ENCODE measurements around the gene GNAQ. TPM values are rescaled to one million over a fixed set of nuclear protein-coding genes. Genes with fewer than 3 reads are reported as not detected.

The GNAQ gene
- total RNA-seq, 1 donor from 2014 or later, result 16.2 TPM

GRCh38 chr9:78005231-78006002 is 26.2 kb downstream of the GNAQ start:
- H3K4me3 ChIP-seq (ENCODE audit: low read length in 3 of 3), result no peak overlapping the region
- H3K4me1 ChIP-seq (ENCODE audit: control insufficient read depth in 3 of 3, insufficient read depth in 3 of 3, low read length in 3 of 3), result peaks cover 0 to 17% (median 9%) of the 10 kb centered on the region in 3 donors
- no peaks in the 10 kb centered on the region for H3K36me3 ChIP-seq (ENCODE audit: control insufficient read depth in 3 of 3, insufficient read depth in 3 of 3, low read length in 3 of 3)

GRCh38 chr9:78004478-78005229 is 27.0 kb downstream of the GNAQ start:
- no peaks in the 10 kb centered on the region for H3K9me3 ChIP-seq (ENCODE audit: control insufficient read depth in 3 of 3, low read length in 3 of 3)
- H3K9ac ChIP-seq (ENCODE audit: low read depth in 1 of 3, low read length in 3 of 3), result no peak overlapping the region
- H3K4me1 ChIP-seq (ENCODE audit: control insufficient read depth in 3 of 3, insufficient read depth in 3 of 3, low read length in 3 of 3), result peaks cover 0 to 14% (median 9%) of the 10 kb centered on the region in 3 donors
- no peak overlapping the region for H3K4me3 ChIP-seq (ENCODE audit: low read length in 3 of 3)
- no peaks in the 10 kb centered on the region for H3K27me3 ChIP-seq (ENCODE audit: control insufficient read depth in 3 of 3, insufficient read depth in 3 of 3, low read length in 3 of 3)
- no peak overlapping the region for H3K27ac ChIP-seq (ENCODE audit: low read depth, low read length)
- H3K36me3 ChIP-seq (ENCODE audit: control insufficient read depth in 3 of 3, insufficient read depth in 3 of 3, low read length in 3 of 3), result no peaks in the 10 kb centered on the region

More at GRCh38 chr9:78005231-78006002, 26.2 kb downstream of the GNAQ start:
- no peak overlapping the region for H3K27ac ChIP-seq (ENCODE audit: low read depth, low read length)
- no peaks in the 10 kb centered on the region for H3K27me3 ChIP-seq (ENCODE audit: control insufficient read depth in 3 of 3, insufficient read depth in 3 of 3, low read length in 3 of 3)
- no peaks in the 10 kb centered on the region for H3K9me3 ChIP-seq (ENCODE audit: control insufficient read depth in 3 of 3, low read length in 3 of 3)
- no peak overlapping the region for H3K9ac ChIP-seq (ENCODE audit: low read depth in 1 of 3, low read length in 3 of 3)

GRCh38 chr9:78003730-78004129 is 27.9 kb downstream of the GNAQ start:
- Histone ChIP-seq H3K4me3 (ENCODE audit: low read length in 3 of 3) (no peak overlapping the region), H3K27me3 (ENCODE audit: control insufficient read depth in 3 of 3, insufficient read depth in 3 of 3, low read length in 3 of 3) (no peaks in the 10 kb centered on the region), H3K4me1 (ENCODE audit: control insufficient read depth in 3 of 3, insufficient read depth in 3 of 3, low read length in 3 of 3) (peaks cover 0 to 12% (median 6%) of the 10 kb centered on the region in 3 donors), H3K36me3 (ENCODE audit: control insufficient read depth in 3 of 3, insufficient read depth in 3 of 3, low read length in 3 of 3) (no peaks in the 10 kb centered on the region), H3K9ac (ENCODE audit: low read depth in 1 of 3, low read length in 3 of 3) (no peak overlapping the region), H3K27ac (ENCODE audit: low read depth, low read length) (no peak overlapping the region), H3K9me3 (ENCODE audit: control insufficient read depth in 3 of 3, low read length in 3 of 3) (no peaks in the 10 kb centered on the region)

GRCh38 chr9:78001946-78002731 is 29.5 kb downstream of the GNAQ start:
- no peaks in the 10 kb centered on the region for H3K36me3 ChIP-seq (ENCODE audit: control insufficient read depth in 3 of 3, insufficient read depth in 3 of 3, low read length in 3 of 3)
- H3K9me3 ChIP-seq (ENCODE audit: control insufficient read depth in 3 of 3, low read length in 3 of 3), result no peaks in the 10 kb centered on the region
- no peaks in the 10 kb centered on the region for H3K27me3 ChIP-seq (ENCODE audit: control insufficient read depth in 3 of 3, insufficient read depth in 3 of 3, low read length in 3 of 3)
- peaks cover 4 to 17% (median 9%) of the 10 kb centered on the region in 3 donors for H3K4me1 ChIP-seq (ENCODE audit: control insufficient read depth in 3 of 3, insufficient read depth in 3 of 3, low read length in 3 of 3)
- no peak overlapping the region for H3K27ac ChIP-seq (ENCODE audit: low read depth, low read length)
- H3K4me3 ChIP-seq (ENCODE audit: low read length in 3 of 3), result no peak overlapping the region
- H3K9ac ChIP-seq (ENCODE audit: low read depth in 1 of 3, low read length in 3 of 3), result no peak overlapping the region

GRCh38 chr9:78000221-78000620 is 31.4 kb downstream of the GNAQ start:
- Histone ChIP-seq H3K4me3 (ENCODE audit: low read length in 3 of 3) (no peak overlapping the region), H3K27me3 (ENCODE audit: control insufficient read depth in 3 of 3, insufficient read depth in 3 of 3, low read length in 3 of 3) (no peaks in the 10 kb centered on the region), H3K27ac (ENCODE audit: low read depth, low read length) (no peak overlapping the region), H3K36me3 (ENCODE audit: control insufficient read depth in 3 of 3, insufficient read depth in 3 of 3, low read length in 3 of 3) (no peaks in the 10 kb centered on the region), H3K4me1 (ENCODE audit: control insufficient read depth in 3 of 3, insufficient read depth in 3 of 3, low read length in 3 of 3) (peaks cover 4 to 8% (median 4%) of the 10 kb centered on the region in 3 donors), H3K9me3 (ENCODE audit: control insufficient read depth in 3 of 3, low read length in 3 of 3) (no peaks in the 10 kb centered on the region), H3K9ac (ENCODE audit: low read depth in 1 of 3, low read length in 3 of 3) (no peak overlapping the region)

- H3K27ac ChIP-seq (ENCODE audit: low read depth, low read length), result peak overlapping the region; percentile 11
- H3K36me3 ChIP-seq (ENCODE audit: control insufficient read depth in 3 of 3, insufficient read depth in 3 of 3, low read length in 3 of 3), result no peaks in the 10 kb centered on the region
- H3K9me3 ChIP-seq (ENCODE audit: control insufficient read depth in 3 of 3, low read length in 3 of 3), result no peaks in the 10 kb centered on the region
- peaks cover 4 to 8% (median 4%) of the 10 kb centered on the region in 3 donors for H3K4me1 ChIP-seq (ENCODE audit: control insufficient read depth in 3 of 3, insufficient read depth in 3 of 3, low read length in 3 of 3)
- H3K27me3 ChIP-seq (ENCODE audit: control insufficient read depth in 3 of 3, insufficient read depth in 3 of 3, low read length in 3 of 3), result no peaks in the 10 kb centered on the region
- H3K4me3 ChIP-seq (ENCODE audit: low read length in 3 of 3), result no peak overlapping the region
- no peak overlapping the region for H3K9ac ChIP-seq (ENCODE audit: low read depth in 1 of 3, low read length in 3 of 3)
These were observed 32.4 kb downstream of the GNAQ start for GRCh38 chr9:77999231-77999631.

GRCh38 chr9:77997611-77998284 is 33.9 kb downstream of the GNAQ start:
- Histone ChIP-seq H3K4me1 (ENCODE audit: control insufficient read depth in 3 of 3, insufficient read depth in 3 of 3, low read length in 3 of 3) (peaks cover 4 to 8% (median 4%) of the 10 kb centered on the region in 3 donors), H3K9ac (ENCODE audit: low read depth in 1 of 3, low read length in 3 of 3) (no peak overlapping the region), H3K4me3 (ENCODE audit: low read length in 3 of 3) (no peak overlapping the region), H3K27me3 (ENCODE audit: control insufficient read depth in 3 of 3, insufficient read depth in 3 of 3, low read length in 3 of 3) (no peaks in the 10 kb centered on the region), H3K27ac (ENCODE audit: low read depth, low read length) (no peak overlapping the region), H3K36me3 (ENCODE audit: control insufficient read depth in 3 of 3, insufficient read depth in 3 of 3, low read length in 3 of 3) (no peaks in the 10 kb centered on the region), H3K9me3 (ENCODE audit: control insufficient read depth in 3 of 3, low read length in 3 of 3) (no peaks in the 10 kb centered on the region)

- no peak overlapping the region for H3K4me3 ChIP-seq (ENCODE audit: low read length in 3 of 3)
These were observed 34.9 kb downstream of the GNAQ start for GRCh38 chr9:77996696-77997095.

GRCh38 chr9:77991191-77991590 is 40.4 kb downstream of the GNAQ start:
- no peak overlapping the region for H3K9ac ChIP-seq (ENCODE audit: low read depth in 1 of 3, low read length in 3 of 3)
- H3K4me3 ChIP-seq (ENCODE audit: low read length in 3 of 3), result no peak overlapping the region
- no peak overlapping the region for H3K27ac ChIP-seq (ENCODE audit: low read depth, low read length)
- no peaks in the 10 kb centered on the region for H3K9me3 ChIP-seq (ENCODE audit: control insufficient read depth in 3 of 3, low read length in 3 of 3)
- H3K36me3 ChIP-seq (ENCODE audit: control insufficient read depth in 3 of 3, insufficient read depth in 3 of 3, low read length in 3 of 3), result peaks cover 0 to 4% (median 0%) of the 10 kb centered on the region in 3 donors
- peaks cover 0 to 5% (median 0%) of the 10 kb centered on the region in 3 donors for H3K4me1 ChIP-seq (ENCODE audit: control insufficient read depth in 3 of 3, insufficient read depth in 3 of 3, low read length in 3 of 3)
- no peaks in the 10 kb centered on the region for H3K27me3 ChIP-seq (ENCODE audit: control insufficient read depth in 3 of 3, insufficient read depth in 3 of 3, low read length in 3 of 3)

More at GRCh38 chr9:77996696-77997095, 34.9 kb downstream of the GNAQ start:
- no peaks in the 10 kb centered on the region for H3K9me3 ChIP-seq (ENCODE audit: control insufficient read depth in 3 of 3, low read length in 3 of 3)
- H3K9ac ChIP-seq (ENCODE audit: low read depth in 1 of 3, low read length in 3 of 3), result no peak overlapping the region
- no peak overlapping the region for H3K27ac ChIP-seq (ENCODE audit: low read depth, low read length)
- peaks cover 0 to 4% (median 0%) of the 10 kb centered on the region in 3 donors for H3K36me3 ChIP-seq (ENCODE audit: control insufficient read depth in 3 of 3, insufficient read depth in 3 of 3, low read length in 3 of 3)
- peaks cover 4% of the 10 kb centered on the region in 3 donors for H3K4me1 ChIP-seq (ENCODE audit: control insufficient read depth in 3 of 3, insufficient read depth in 3 of 3, low read length in 3 of 3)
- no peaks in the 10 kb centered on the region for H3K27me3 ChIP-seq (ENCODE audit: control insufficient read depth in 3 of 3, insufficient read depth in 3 of 3, low read length in 3 of 3)
